Endothelial cell of umbilical vein (primary cell): ENCODE measurements around the gene TMBIM6. TPM values are rescaled to one million over a fixed set of nuclear protein-coding genes. Genes with fewer than 3 reads are reported as not detected.

Experiments used
- BruUV-seq: library from RNA; stranded (reverse); fragments of 400-500 nt; replicated peaks from 2 replicates; lab custom pipeline; 2021; lab: Mats Ljungman, UMichigan
- CTCF ChIA-PET: fragments of 300-600, 350-600 bp; sonication (Branson Sonifier 250); formaldehyde crosslinking; loops from one replicate; lab custom pipeline; 2021; ENCODE audit warnings: antibody characterized with exemption, inconsistent platforms; lab: Charles Lee
- POLR2A ChIA-PET: fragments of 300-600, 350-600 bp; sonication (Branson Sonifier 250); formaldehyde crosslinking; loops from one replicate; lab custom pipeline; 2021; ENCODE audit warnings: antibody characterized with exemption, inconsistent platforms; lab: Charles Lee
- DNase-seq: peaks from one replicate; pipeline ENCODE4 v3.0.0-alpha.2; 2011; ENCODE audit warnings: low read depth, low spot score
- FAIRE-seq: peaks from 2 replicates; lab custom pipeline; 2011; peaks lifted over from hg19 to GRCh38; lab: Jason Lieb, UNC
- H2AFZ ChIP-seq: 2 replicates; pipeline ENCODE4 v1.6.0; 2012; ENCODE audit warnings: low read depth, low read length, control low read depth, inconsistent platforms
- H3K27ac ChIP-seq: 2 replicates; pipeline ENCODE4 v1.5.1; 2011; ENCODE audit warnings: low read depth, mild to moderate bottlenecking, control low read depth, low read length, moderate library complexity; ENCODE audit not compliant: insufficient read depth
- H3K27me3 ChIP-seq, 2 experiments: 2 replicates each; pipeline versions ENCODE4 v1.6.0 to v1.6.1; 2011; ENCODE audit warnings: low read length in 2 of 2, mixed read lengths in 1 of 2; ENCODE audit not compliant: control insufficient read depth in 2 of 2, insufficient read depth in 2 of 2
- H3K36me3 ChIP-seq, 2 experiments: 2 replicates in 1 of 2; 3 replicates in 1 of 2; pipeline ENCODE4 v1.5.1; 2011; ENCODE audit warnings: low read length in 2 of 2, mild to moderate bottlenecking in 1 of 2, moderate library complexity in 1 of 2; ENCODE audit not compliant: control insufficient read depth in 2 of 2, insufficient read depth in 2 of 2; ENCODE audit errors: extremely low read depth in 1 of 2
- H3K4me1 ChIP-seq: 3 replicates; pipeline ENCODE4 v1.5.1; 2011; ENCODE audit warnings: mild to moderate bottlenecking, low read length; ENCODE audit not compliant: control insufficient read depth, insufficient read depth; ENCODE audit errors: extremely low read depth
- H3K4me2 ChIP-seq: 2 replicates; pipeline ENCODE4 v1.6.1; 2011; ENCODE audit warnings: low read length, control low read depth, mixed read lengths; ENCODE audit not compliant: insufficient read depth
- H3K4me3 ChIP-seq, 3 experiments: fragments of 200-600 bp in 1 of 3; sonication (generic), shearing (Covaris generic) in 1 of 3; replicated peaks in 1 of 3; 2 replicates each; pipeline ENCODE4 v1.5.1; 2011 to 2016; ENCODE audit warnings: control low read depth in 3 of 3, low read length in 3 of 3, mild to moderate bottlenecking in 2 of 3, inconsistent platforms in 1 of 3, low read depth in 1 of 3, moderate library complexity in 1 of 3; ENCODE audit not compliant: insufficient read depth in 1 of 3
- H3K79me2 ChIP-seq: 2 replicates; pipeline ENCODE4 v1.6.0; 2012; ENCODE audit warnings: low read length, inconsistent platforms; ENCODE audit not compliant: control insufficient read depth, insufficient read depth
- H3K9ac ChIP-seq: replicated peaks from 2 replicates; pipeline ENCODE3; 2011; ENCODE audit warnings: low read length, control low read depth; ENCODE audit not compliant: insufficient read depth; ENCODE audit errors: extremely low read depth
- H3K9me1 ChIP-seq: replicated peaks from 3 replicates; pipeline ENCODE4 v1.6.0; 2011; ENCODE audit warnings: mild to moderate bottlenecking, low read length; ENCODE audit not compliant: control insufficient read depth, insufficient read depth; ENCODE audit errors: extremely low read depth
- H3K9me3 ChIP-seq: replicated peaks from 2 replicates; pipeline ENCODE4 v1.5.1; 2012; ENCODE audit warnings: low read length, inconsistent platforms; ENCODE audit not compliant: control insufficient read depth, insufficient read depth
- H4K20me1 ChIP-seq: replicated peaks from 2 replicates; pipeline ENCODE3; 2011; ENCODE audit warnings: mild to moderate bottlenecking, low read length; ENCODE audit not compliant: control insufficient read depth, insufficient read depth; ENCODE audit errors: extremely low read depth
- CTCF ChIP-seq, 2 donors: IDR thresholded peaks; 1 replicate in 1 of 2; 2 replicates in 1 of 2; pipeline ENCODE4 v1.5.1; 2011; ENCODE audit warnings: low read length in 2 of 2, mild to moderate bottlenecking in 2 of 2, moderate library complexity in 2 of 2, control low read depth in 1 of 2, inconsistent platforms in 1 of 2, low read depth in 1 of 2; ENCODE audit not compliant: insufficient read depth in 1 of 2; ENCODE audit errors: extremely low read depth in 1 of 2
- EZH2 ChIP-seq: IDR thresholded peaks from 2 replicates; pipeline ENCODE4 v1.6.1; 2012; ENCODE audit warnings: borderline replicate concordance, low read depth, mild to moderate bottlenecking, moderate library complexity, low read length, inconsistent platforms; ENCODE audit not compliant: severe bottlenecking
- FOS ChIP-seq: IDR thresholded peaks from 2 replicates; pipeline ENCODE4 v1.6.1; 2011; ENCODE audit warnings: mild to moderate bottlenecking, low read length, moderate library complexity, borderline replicate concordance; ENCODE audit not compliant: insufficient read depth
- GATA2 ChIP-seq: IDR thresholded peaks from 2 replicates; pipeline ENCODE4 v1.7.0; 2011; ENCODE audit warnings: low read depth, mild to moderate bottlenecking, moderate library complexity, mixed read lengths, low read length; ENCODE audit not compliant: insufficient read length, insufficient read depth
- JUN ChIP-seq: IDR thresholded peaks from 2 replicates; pipeline ENCODE4 v1.6.1; 2011; ENCODE audit warnings: borderline replicate concordance, low read depth; ENCODE audit not compliant: insufficient read length, insufficient read depth
- MAX ChIP-seq: IDR thresholded peaks from 2 replicates; pipeline ENCODE4 v1.6.1; 2011; ENCODE audit not compliant: insufficient read depth, insufficient read length
- MYC ChIP-seq: IDR thresholded peaks from one replicate; pipeline ENCODE4 v1.6.1; 2011; ENCODE audit warnings: mild to moderate bottlenecking, low read depth, low read length
- POLR2A ChIP-seq: IDR thresholded peaks from 2 replicates; pipeline ENCODE4 v1.6.1; 2012; ENCODE audit warnings: low read depth, mild to moderate bottlenecking, control low read depth, low read length
- POLR2AphosphoS5 ChIP-seq: IDR thresholded peaks from 2 replicates; pipeline ENCODE4 v1.6.1; 2012; ENCODE audit warnings: low read depth, mild to moderate bottlenecking, control low read depth, low read length, moderate library complexity; ENCODE audit not compliant: insufficient read depth
- dilution Hi-C: fragments of 300-500 bp; cut with MboI; formaldehyde crosslinking; loops from one replicate; pipeline ENCODE4 v1.15.0; 2019; ENCODE audit warnings: low sequenced_read_pairs; ENCODE audit not compliant: extremely low pct_ligation_motif_present
- intact Hi-C: fragments of 100-400 bp; cut with micrococcal nuclease; formaldehyde crosslinking; loops from one replicate; pipeline ENCODE4 v1.10.0; 2022
- polyA plus RNA-seq, 4 experiments: library from polyadenylated mRNA; depleted of rRNA in 3 of 4; stranded (reverse) in 3 of 4; unstranded in 1 of 4; fragments of >200 nt; gene quantifications; 2 replicates each; pipeline versions ENCODE4 v1.2.1 to v1.2.3, GENCODE V29; 2011 to 2012; ENCODE audit warnings: missing spikeins in 1 of 4
- total RNA-seq: library from RNA; stranded (reverse); gene quantifications from 2 replicates; pipeline ENCODE4 v1.2.3, GENCODE V29; 2021

The TMBIM6 gene
- total and polyA plus RNA-seq, 2 donors (not counting 3 experiments of a cell fraction or from before 2014, with no cell fraction given): 393 to 579 TPM

GRCh38 chr12:49809381-49809905, 68.1 kb downstream of the TMBIM6 start:
- intact Hi-C loops (no loop called here), dilution Hi-C loops (no loop called here)
- no peak overlapping the region for H3K9ac ChIP-seq
- no peak overlapping the region for H3K4me2 ChIP-seq
- H3K9me3 ChIP-seq: no peaks in the 10 kb centered on the region
- no peak overlapping the region for H2AFZ ChIP-seq
- BruUV-seq: no TSS peak
- peaks cover 3 to 16% of the 10 kb centered on the region in 2 experiments for H3K36me3 ChIP-seq
- DNase-seq (no peak), FAIRE-seq (no peak)
- H3K4me1 ChIP-seq: no peaks in the 10 kb centered on the region
- CTCF ChIA-PET: interaction anchor here (1.1 kb wide), 1 partner anchor 13 kb away, joined by 3 read pairs; no protein-coding TSS in a partner anchor
- H3K9me1 ChIP-seq: no peaks in the 10 kb centered on the region
- H4K20me1 ChIP-seq: no peaks in the 10 kb centered on the region
- POLR2A ChIA-PET: no interaction called here
- no peak overlapping the region for H3K4me3 ChIP-seq
- no peaks in the 10 kb centered on the region for H3K27me3 ChIP-seq
- no peak for TF ChIP-seq MYC
- TF ChIP-seq POLR2A: no peak
- no peak for TF ChIP-seq FOS
- no peak for TF ChIP-seq GATA2
- TF ChIP-seq EZH2: no peak
- TF ChIP-seq MAX: no peak
- no peak for TF ChIP-seq CTCF (IDR thresholded peaks at IDR 0.05; ENCODE audit: extremely low read depth in 1 of 2, insufficient read depth in 1 of 2, low read depth in 1 of 2, low read length in 2 of 2)
- TF ChIP-seq POLR2AphosphoS5: no peak
- TF ChIP-seq JUN: no peak
- H3K27ac ChIP-seq: no peak overlapping the region
- H3K79me2 ChIP-seq: no peaks in the 10 kb centered on the region
